Hepatocyte (in vitro differentiated cells): ENCODE results near the gene SH3RF3.

Experiments
- CTCF ChIP-seq: fragments of 200-600 bp; sonication (generic); IDR thresholded peaks from 2 replicates; pipeline ENCODE4 v1.5.1; 2016; ENCODE audit warnings: antibody characterized with exemption, mild to moderate bottlenecking; ENCODE audit not compliant: poor library complexity
- EZH2 ChIP-seq: fragments of 200-600 bp; sonication (generic); IDR thresholded peaks from 2 replicates; pipeline ENCODE4 v1.6.1; 2016; ENCODE audit warnings: antibody characterized with exemption, mild to moderate bottlenecking, borderline replicate concordance
- EZH2phosphoT487 ChIP-seq: fragments of 200-600 bp; sonication (generic); IDR thresholded peaks from one replicate; pipeline ENCODE4 v1.6.1; 2018; ENCODE audit warnings: antibody characterized with exemption, mild to moderate bottlenecking, low read depth, moderate library complexity; ENCODE audit not compliant: unreplicated experiment, severe bottlenecking

DNA sequence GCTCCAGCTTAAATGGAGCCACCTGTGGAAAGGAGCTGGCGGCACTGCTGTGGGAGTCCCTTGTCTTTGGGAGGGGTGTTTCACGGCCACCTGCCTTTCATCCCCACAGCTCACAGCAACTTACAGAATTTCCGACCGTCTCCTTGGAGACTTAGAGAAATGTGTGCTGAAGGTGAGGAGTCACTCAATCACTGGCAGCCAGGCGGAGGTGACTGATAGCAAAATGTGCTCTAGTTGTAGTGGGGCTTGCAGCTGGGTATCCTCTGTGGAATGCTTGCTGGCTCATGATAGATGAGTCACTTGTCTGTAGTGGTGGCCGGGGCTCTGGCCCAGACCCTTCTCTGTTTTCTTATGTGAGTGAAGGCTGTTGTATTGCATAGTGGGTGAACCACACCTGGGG lies 110.7 kb downstream of the SH3RF3 start:
- no peak for TF ChIP-seq CTCF
- TF ChIP-seq EZH2: no peak
- TF ChIP-seq EZH2phosphoT487: no peak
